Measurements from ENCODE around the gene ZDHHC18.

GRCh38 chr1:26879793-26880192, 53.3 kb downstream of the ZDHHC18 start:
- no peak for TF ChIP-seq CTCF (conservative IDR thresholded peaks at IDR 0.05; ENCODE audit: low read depth, low read length)
- no peak for TF ChIP-seq EZH2 (IDR thresholded peaks at IDR 0.05; ENCODE audit: borderline replicate concordance, low read depth, low read length, poor library complexity, severe bottlenecking)
